Measurements from ENCODE around the gene KCNF1. TPM values are rescaled to one million over a fixed set of nuclear protein-coding genes. Genes with fewer than 3 reads are reported as not detected.

The KCNF1 gene
- total RNA-seq, 4 donors from 2014 or later: 0.19 TPM; not detected in 3

DNA sequence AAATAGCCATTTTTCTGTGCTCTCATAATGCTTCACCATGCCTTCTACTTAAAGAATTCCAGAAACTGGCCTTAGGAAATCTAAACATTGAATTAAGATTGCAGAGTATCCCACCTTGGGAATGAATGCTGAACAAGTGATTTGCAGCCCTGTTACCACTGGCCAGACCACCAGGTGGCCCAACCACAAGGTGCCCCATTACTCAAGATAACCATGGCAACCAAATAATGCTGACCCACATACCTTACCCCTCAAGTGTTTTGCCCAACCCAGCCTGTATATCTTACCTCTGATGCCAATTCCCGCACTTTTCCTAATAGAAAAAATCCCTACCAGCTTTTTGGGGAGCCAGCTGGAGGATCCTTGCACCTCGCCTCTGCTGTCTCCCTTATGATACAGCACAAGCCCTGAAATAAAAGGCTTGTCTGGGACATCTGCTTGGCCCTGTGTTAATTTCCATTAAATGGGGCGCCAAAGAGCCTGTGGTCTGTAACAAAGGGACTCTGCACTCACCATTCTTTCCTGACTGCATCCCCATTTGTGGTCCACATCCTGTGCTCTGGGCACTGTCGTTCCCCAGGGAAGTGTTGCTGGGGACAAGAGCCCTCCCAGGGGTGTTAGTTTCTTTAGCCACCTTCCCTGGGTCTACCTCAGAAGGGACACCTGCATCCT, 17.3 kb upstream of the KCNF1 start:
- DNase-seq: no peak

GRCh38 chr2:10895231-10895630, 16.5 kb upstream of the KCNF1 start:
- Histone ChIP-seq H3K36me3 (no peaks in the 10 kb centered on the region), H3K4me1 (no peaks in the 10 kb centered on the region), H3K27ac (no peak overlapping the region), H3K27me3 (peaks cover 0 to 57% (median 0%) of the 10 kb centered on the region in 4 donors), H3K4me3 (no peak overlapping the region), H3K9me3 (no peaks in the 10 kb centered on the region)
- TF ChIP-seq, protein P1, sequence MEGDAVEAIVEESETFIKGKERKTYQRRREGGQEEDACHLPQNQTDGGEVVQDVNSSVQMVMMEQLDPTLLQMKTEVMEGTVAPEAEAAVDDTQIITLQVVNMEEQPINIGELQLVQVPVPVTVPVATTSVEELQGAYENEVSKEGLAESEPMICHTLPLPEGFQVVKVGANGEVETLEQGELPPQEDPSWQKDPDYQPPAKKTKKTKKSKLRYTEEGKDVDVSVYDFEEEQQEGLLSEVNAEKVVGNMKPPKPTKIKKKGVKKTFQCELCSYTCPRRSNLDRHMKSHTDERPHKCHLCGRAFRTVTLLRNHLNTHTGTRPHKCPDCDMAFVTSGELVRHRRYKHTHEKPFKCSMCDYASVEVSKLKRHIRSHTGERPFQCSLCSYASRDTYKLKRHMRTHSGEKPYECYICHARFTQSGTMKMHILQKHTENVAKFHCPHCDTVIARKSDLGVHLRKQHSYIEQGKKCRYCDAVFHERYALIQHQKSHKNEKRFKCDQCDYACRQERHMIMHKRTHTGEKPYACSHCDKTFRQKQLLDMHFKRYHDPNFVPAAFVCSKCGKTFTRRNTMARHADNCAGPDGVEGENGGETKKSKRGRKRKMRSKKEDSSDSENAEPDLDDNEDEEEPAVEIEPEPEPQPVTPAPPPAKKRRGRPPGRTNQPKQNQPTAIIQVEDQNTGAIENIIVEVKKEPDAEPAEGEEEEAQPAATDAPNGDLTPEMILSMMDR (IDR thresholded peaks at IDR 0.05): no peak
- TF ChIP-seq POLR2A (IDR thresholded peaks at IDR 0.05): no peak
- no peak for DNase-seq
- WGBS, 2 donors: 88 to 94% methylated on average over 2 of the region's 2 CpGs
- intact Hi-C loops (cut with DNase I): no loop called here

More for the DNA sequence above, 17.3 kb upstream of the KCNF1 start:
- Histone ChIP-seq H3K9me3 (no peaks in the 10 kb centered on the region), H3K27me3 (peaks cover 0 to 65% (median 0%) of the 10 kb centered on the region in 4 donors), H3K4me1 (no peaks in the 10 kb centered on the region), H3K27ac (no peak overlapping the region), H3K4me3 (no peak overlapping the region), H3K36me3 (no peaks in the 10 kb centered on the region)
- WGBS, 2 donors: 57 to 66% methylated on average over 4 of the region's 4 CpGs
- no peak for TF ChIP-seq POLR2A (IDR thresholded peaks at IDR 0.05)
- TF ChIP-seq, protein P1 (IDR thresholded peaks at IDR 0.05): no peak
- intact Hi-C loops (cut with DNase I): no loop called here

GRCh38 chr2:10897956-10898355, 13.8 kb upstream of the KCNF1 start:
- H3K9me3 ChIP-seq: no peaks in the 10 kb centered on the region
- H3K36me3 ChIP-seq: no peaks in the 10 kb centered on the region
- H3K4me3 ChIP-seq: no peak overlapping the region
- H3K27me3 ChIP-seq: peaks cover 0 to 31% (median 0%) of the 10 kb centered on the region in 4 donors
- H3K4me1 ChIP-seq: peaks cover 0 to 8% (median 0%) of the 10 kb centered on the region in 3 donors
- DNase-seq: no peak
- no peak overlapping the region for H3K27ac ChIP-seq
- intact Hi-C loops (cut with DNase I): no loop called here
- TF ChIP-seq POLR2A (IDR thresholded peaks at IDR 0.05): no peak
- TF ChIP-seq, protein P1 (IDR thresholded peaks at IDR 0.05): no peak
- WGBS, 2 donors: 82 to 92% methylated on average over 3 to 4 of the region's 4 CpGs

- peaks cover 0 to 11% (median 0%) of the 10 kb centered on the region in 4 donors for H3K27me3 ChIP-seq
- no peak overlapping the region for H3K4me3 ChIP-seq
- H3K9me3 ChIP-seq: no peaks in the 10 kb centered on the region
- TF ChIP-seq, protein P1 (IDR thresholded peaks at IDR 0.05): peak in 1 of 6 experiments; percentile 24
- no peak for TF ChIP-seq POLR2A (IDR thresholded peaks at IDR 0.05)
- intact Hi-C loops (cut with DNase I): no loop called here
- DNase-seq: no peak
- H3K27ac ChIP-seq: no peak overlapping the region
- H3K36me3 ChIP-seq: no peaks in the 10 kb centered on the region
- 73 to 86% methylated on average over 10 of the region's 10 CpGs for WGBS, 2 donors
- peaks cover 0 to 8% (median 0%) of the 10 kb centered on the region in 3 donors for H3K4me1 ChIP-seq
Observed at GRCh38 chr2:10900216-10901109, 11.3 kb upstream of the KCNF1 start.

Data from esophagus squamous epithelium (tissue), 5 donors.